B cell (primary cell): ENCODE data around the gene NPAS3. TPM values are rescaled to one million over a fixed set of nuclear protein-coding genes. Genes with fewer than 3 reads are reported as not detected.

Source experiments
- ATAC-seq: fragments of 200-7000 bp; cut with Tn5 transposase; one replicate; pipeline ENCODE4 v1.10.0; 2021; ENCODE audit warnings: low read depth, mild to moderate bottlenecking, moderate number of reproducible peaks, moderate library complexity
- CTCF ChIA-PET: fragments of 350-600 bp; sonication (Branson Sonifier 250); formaldehyde crosslinking; loops from one replicate; lab custom pipeline; 2021; ENCODE audit warnings: antibody characterized with exemption, inconsistent platforms; lab: Charles Lee
- POLR2A ChIA-PET: fragments of 350-600 bp; sonication (Branson Sonifier 250); formaldehyde crosslinking; loops from one replicate; lab custom pipeline; 2021; ENCODE audit warnings: antibody characterized with exemption; lab: Charles Lee
- DNase-seq: peaks from one replicate; pipeline ENCODE4 v3.0.0; 2013
- H2AFZ ChIP-seq: 2 replicates; pipeline ENCODE4 v1.6.1; 2012; ENCODE audit warnings: mild to moderate bottlenecking, low read depth, low read length; ENCODE audit not compliant: insufficient read depth, poor library complexity, severe bottlenecking
- H3K27ac ChIP-seq, 2 donors: 1 replicate in 1 of 2; 2 replicates in 1 of 2; pipeline ENCODE4 v1.5.1; 2012 to 2013; ENCODE audit warnings: low read length in 2 of 2, mild to moderate bottlenecking in 2 of 2, moderate library complexity in 1 of 2
- H3K27me3 ChIP-seq, 4 experiments: fragments of 200-600 bp in 1 of 4; sonication (generic) in 1 of 4; replicated peaks in 1 of 4; 1 replicate in 2 of 4; 2 replicates in 2 of 4; pipeline versions ENCODE4 v1.6.1 to v1.7.0; 2013 to 2016; ENCODE audit warnings: low read length in 3 of 4, mild to moderate bottlenecking in 2 of 4, mixed read lengths in 1 of 4, moderate library complexity in 1 of 4; ENCODE audit not compliant: insufficient read depth in 4 of 4, control insufficient read depth in 3 of 4; ENCODE audit errors: control extremely low read depth in 1 of 4
- H3K36me3 ChIP-seq, 2 experiments: replicated peaks in 1 of 2; 1 replicate in 1 of 2; 2 replicates in 1 of 2; pipeline versions ENCODE4 v1.6.1 to v1.7.1; 2013; ENCODE audit warnings: low read length in 1 of 2; ENCODE audit not compliant: insufficient read depth in 2 of 2, control insufficient read depth in 1 of 2; ENCODE audit errors: control extremely low read depth in 1 of 2, extremely low read depth in 1 of 2
- H3K4me1 ChIP-seq, 2 donors: fragments of 200-600 bp in 1 of 2; sonication (generic) in 1 of 2; 1 replicate in 1 of 2; 2 replicates in 1 of 2; pipeline versions ENCODE4 v1.5.1 to v1.6.1; 2013 to 2017; ENCODE audit warnings: low read length in 2 of 2; ENCODE audit not compliant: control insufficient read depth in 2 of 2, insufficient read depth in 2 of 2
- H3K4me2 ChIP-seq: replicated peaks from 2 replicates; pipeline ENCODE3; 2012; ENCODE audit warnings: mild to moderate bottlenecking, low read depth, low read length; ENCODE audit not compliant: poor library complexity, severe bottlenecking
- H3K4me3 ChIP-seq, 5 experiments: fragments of 200-600 bp in 1 of 5; sonication (generic) in 1 of 5; 1 replicate in 3 of 5; 2 replicates in 2 of 5; pipeline versions ENCODE4 v1.5.1 to v1.7.0; 2011 to 2016; ENCODE audit warnings: low read length in 4 of 5, mild to moderate bottlenecking in 4 of 5, low read depth in 2 of 5, control low read depth in 1 of 5, moderate library complexity in 1 of 5; ENCODE audit not compliant: insufficient read depth in 1 of 5; ENCODE audit errors: control extremely low read depth in 1 of 5, extremely low read depth in 1 of 5
- H3K79me2 ChIP-seq: fragments of 200-600 bp; sonication (generic); one replicate; pipeline ENCODE4 v1.6.0; 2016; ENCODE audit warnings: low read length; ENCODE audit not compliant: control insufficient read depth, insufficient read depth
- H3K9ac ChIP-seq: fragments of 200-600 bp; sonication (generic); 2 replicates; pipeline ENCODE4 v1.6.1; 2017; ENCODE audit warnings: mild to moderate bottlenecking, low read length, moderate library complexity
- H3K9me3 ChIP-seq, 3 donors: one replicate each; pipeline versions ENCODE4 v1.6.1 to v1.7.1; 2013; ENCODE audit warnings: low read length in 2 of 3; ENCODE audit not compliant: control insufficient read depth in 2 of 3, insufficient read depth in 1 of 3; ENCODE audit errors: control extremely low read depth in 1 of 3
- H4K20me1 ChIP-seq: 2 replicates; pipeline ENCODE4 v1.6.0; 2012; ENCODE audit warnings: mild to moderate bottlenecking, low read length; ENCODE audit not compliant: insufficient read depth, control insufficient read depth, poor library complexity, severe bottlenecking
- H3K27ac Mint-ChIP-seq: one replicate; pipeline ENCODE4 v1.8.0; 2021; ENCODE audit warnings: mixed read lengths
- H3K27me3 Mint-ChIP-seq: one replicate; pipeline ENCODE4 v1.8.0; 2021; ENCODE audit warnings: mixed read lengths
- H3K4me1 Mint-ChIP-seq: one replicate; pipeline ENCODE4 v1.8.0; 2021; ENCODE audit warnings: mixed read lengths
- H3K4me3 Mint-ChIP-seq: one replicate; pipeline ENCODE4 v1.8.0; 2021; ENCODE audit warnings: mixed read lengths
- H3K9me3 Mint-ChIP-seq: one replicate; pipeline ENCODE4 v1.8.0; 2022; ENCODE audit warnings: mixed read lengths; ENCODE audit not compliant: insufficient read depth
- CTCF ChIP-seq: fragments of 200-600 bp; IDR thresholded peaks from one replicate; pipeline ENCODE4 v1.8.0; 2022; ENCODE audit warnings: antibody characterized with exemption, mild to moderate bottlenecking
- EZH2 ChIP-seq: IDR thresholded peaks from 2 replicates; pipeline ENCODE4 v1.6.1; 2012; ENCODE audit warnings: borderline replicate concordance, low read depth, mild to moderate bottlenecking, moderate library complexity, low read length; ENCODE audit not compliant: insufficient read depth, poor library complexity, severe bottlenecking
- WGBS: methylation state at CpG from one replicate; pipeline ENCODE4 v1.1.5; 2013; ENCODE audit warnings: missing lambda C conversion rate; ENCODE audit not compliant: insufficient coverage; 5-methylcytosine and 5-hydroxymethylcytosine counted together
- intact Hi-C: fragments of 100-400 bp; cut with micrococcal nuclease; formaldehyde crosslinking; loops from one replicate; pipeline ENCODE4 v1.10.0; 2022
- polyA plus RNA-seq: library from polyadenylated mRNA; depleted of rRNA; stranded (reverse); fragments of >200 nt; gene quantifications from 2 replicates; pipeline ENCODE4 v1.2.3, GENCODE V29; 2012
- total RNA-seq, 2 donors: library from RNA; stranded (reverse); fragments of 120-200 nt in 1 of 2; gene quantifications; 1 replicate in 1 of 2; 2 replicates in 1 of 2; pipeline versions ENCODE4 v1.2.3 to v1.2.4, GENCODE V29; 2013 to 2022

Gene NPAS3
- total and polyA plus RNA-seq, 2 donors (not counting 1 experiment from before 2014, with no cell fraction given) = not detected

- no peak overlapping the region for H3K9ac ChIP-seq
- no peaks in the 10 kb centered on the region for H3K36me3 ChIP-seq
- WGBS = 83% methylated on average over 1 of the region's 1 CpG
- no peaks in the 10 kb centered on the region for H3K79me2 ChIP-seq
- peaks cover 1 to 3% (median 2%) of the 10 kb centered on the region in 3 donors for H3K9me3 ChIP-seq
- Mint-ChIP-seq H3K27ac (no peak overlapping the region), H3K27me3 (peaks cover 7% of the 10 kb centered on the region), H3K4me1 (no peaks in the 10 kb centered on the region), H3K9me3 (peaks cover 3% of the 10 kb centered on the region), H3K4me3 (no peak overlapping the region)
- ChIA-PET POLR2A (no interaction called here), CTCF (no interaction called here)
- H3K4me3 ChIP-seq = no peak overlapping the region
- H3K4me2 ChIP-seq = no peak overlapping the region
- H3K27ac ChIP-seq = no peak overlapping the region
- DNase-seq = no peak
- TF ChIP-seq EZH2 (no peak), CTCF (no peak)
- intact Hi-C loops = no loop called here
- no peak overlapping the region for H2AFZ ChIP-seq
- no peaks in the 10 kb centered on the region for H4K20me1 ChIP-seq
- no peaks in the 10 kb centered on the region for H3K27me3 ChIP-seq
- no peaks in the 10 kb centered on the region for H3K4me1 ChIP-seq
- no peak for ATAC-seq
These were observed 809.1 kb downstream of the NPAS3 start for GRCh38 chr14:33747749-33748148.

- intact Hi-C loops = no loop called here
- Histone ChIP-seq H3K4me3 (no peak overlapping the region), H3K9me3 (peaks cover 0 to 2% (median 1%) of the 10 kb centered on the region in 3 donors), H4K20me1 (no peaks in the 10 kb centered on the region), H3K9ac (no peak overlapping the region), H3K4me2 (no peak overlapping the region), H3K79me2 (no peaks in the 10 kb centered on the region), H3K36me3 (no peaks in the 10 kb centered on the region), H3K4me1 (no peaks in the 10 kb centered on the region), H3K27me3 (no peaks in the 10 kb centered on the region), H2AFZ (no peak overlapping the region), H3K27ac (no peak overlapping the region)
- CTCF ChIA-PET = no interaction called here
- no peak overlapping the region for H3K4me3 Mint-ChIP-seq
- DNase-seq = no peak
- no peaks in the 10 kb centered on the region for H3K9me3 Mint-ChIP-seq
- no peaks in the 10 kb centered on the region for H3K4me1 Mint-ChIP-seq
- 100% methylated on average over 1 of the region's 4 CpGs for WGBS
- TF ChIP-seq CTCF (no peak), EZH2 (no peak)
- peaks cover 4% of the 10 kb centered on the region for H3K27me3 Mint-ChIP-seq
- H3K27ac Mint-ChIP-seq = no peak overlapping the region
- ATAC-seq = no peak
- POLR2A ChIA-PET = no interaction called here
These were observed 815.6 kb downstream of the NPAS3 start for GRCh38 chr14:33754261-33754660.
